Chondrocyte (in vitro differentiated cells): Measurements from ENCODE around the gene SLIT3. TPM values are rescaled to one million over a fixed set of nuclear protein-coding genes. Genes with fewer than 3 reads are reported as not detected.

Experiments used
- DNase-seq: peaks from one replicate; pipeline ENCODE4 v3.0.0; 2021; ENCODE audit warnings: mixed read lengths, low spot score
- H3K27ac Mint-ChIP-seq: one replicate; pipeline ENCODE4 v1.8.0; 2021; ENCODE audit warnings: mild to moderate bottlenecking, moderate library complexity, mixed read lengths; ENCODE audit not compliant: unreplicated experiment
- H3K27me3 Mint-ChIP-seq: 2 replicates; pipeline ENCODE4 v1.8.0; 2021; ENCODE audit warnings: low read depth, mixed read lengths
- H3K36me3 Mint-ChIP-seq: 2 replicates; pipeline ENCODE4 v1.8.0; 2021; ENCODE audit warnings: low read depth, mixed read lengths
- H3K4me1 Mint-ChIP-seq: 2 replicates; pipeline ENCODE4 v1.8.0; 2021; ENCODE audit warnings: low read depth, mild to moderate bottlenecking, mixed read lengths
- H3K4me3 Mint-ChIP-seq: one replicate; pipeline ENCODE4 v1.8.0; 2021; ENCODE audit warnings: mild to moderate bottlenecking, moderate library complexity, mixed read lengths; ENCODE audit not compliant: unreplicated experiment
- H3K9me3 Mint-ChIP-seq: 2 replicates; pipeline ENCODE4 v1.8.0; 2021; ENCODE audit warnings: low read depth, mixed read lengths
- CTCF ChIP-seq: fragments of 200-600 bp; sonication (generic); IDR thresholded peaks from 2 replicates; pipeline ENCODE4 v1.5.0; 2021; ENCODE audit warnings: antibody characterized with exemption, mild to moderate bottlenecking, moderate library complexity
- total RNA-seq: library from RNA; stranded (reverse); gene quantifications from 3 replicates; pipeline ENCODE4 v1.2.1, GENCODE V29; 2021

Gene SLIT3
- total RNA-seq, 1 donor from 2014 or later = 116 TPM

GRCh38 chr5:168974082-168974481 lies 326.9 kb downstream of the SLIT3 start:
- Mint-ChIP-seq H3K4me1 (peaks cover 43% of the 10 kb centered on the region), H3K27ac (no peak overlapping the region), H3K27me3 (no peaks in the 10 kb centered on the region), H3K9me3 (no peaks in the 10 kb centered on the region), H3K4me3 (no peak overlapping the region), H3K36me3 (peaks cover 4% of the 10 kb centered on the region)
- TF ChIP-seq CTCF = no peak
- no peak for DNase-seq

- no peak for DNase-seq
- no peak for TF ChIP-seq CTCF
- Mint-ChIP-seq H3K36me3 (peaks cover 4% of the 10 kb centered on the region), H3K27ac (no peak overlapping the region), H3K4me1 (peaks cover 38% of the 10 kb centered on the region), H3K4me3 (no peak overlapping the region), H3K9me3 (no peaks in the 10 kb centered on the region), H3K27me3 (no peaks in the 10 kb centered on the region)
These were observed 328.2 kb downstream of the SLIT3 start for GRCh38 chr5:168972731-168973130.

GRCh38 chr5:168971100-168971499 lies 329.8 kb downstream of the SLIT3 start:
- Mint-ChIP-seq H3K36me3 (peaks cover 4% of the 10 kb centered on the region), H3K27me3 (no peaks in the 10 kb centered on the region), H3K9me3 (no peaks in the 10 kb centered on the region), H3K27ac (no peak overlapping the region), H3K4me1 (peaks cover 27% of the 10 kb centered on the region), H3K4me3 (no peak overlapping the region)
- DNase-seq = no peak
- no peak for TF ChIP-seq CTCF

GRCh38 chr5:168969326-168969886 lies 331.5 kb downstream of the SLIT3 start:
- Mint-ChIP-seq H3K4me1 (peaks cover 17% of the 10 kb centered on the region), H3K27me3 (no peaks in the 10 kb centered on the region), H3K9me3 (no peaks in the 10 kb centered on the region), H3K27ac (no peak overlapping the region), H3K4me3 (no peak overlapping the region), H3K36me3 (peaks cover 2% of the 10 kb centered on the region)
- TF ChIP-seq CTCF = no peak
- no peak for DNase-seq

- peaks cover 9% of the 10 kb centered on the region for H3K4me1 Mint-ChIP-seq
- DNase-seq = no peak
- no peak overlapping the region for H3K27ac Mint-ChIP-seq
- no peaks in the 10 kb centered on the region for H3K9me3 Mint-ChIP-seq
- TF ChIP-seq CTCF = no peak
- H3K36me3 Mint-ChIP-seq = peaks cover 2% of the 10 kb centered on the region
- H3K27me3 Mint-ChIP-seq = no peaks in the 10 kb centered on the region
- H3K4me3 Mint-ChIP-seq = no peak overlapping the region
These were observed 332.9 kb downstream of the SLIT3 start for GRCh38 chr5:168967882-168968620.
